ENCODE data around the gene DLX2. TPM values are rescaled to one million over a fixed set of nuclear protein-coding genes. Genes with fewer than 3 reads are reported as not detected.

The DLX2 gene
- total and polyA plus RNA-seq, 2 of the 13 experiments (the other 11 are each of a cell fraction or from before 2014, with no cell fraction given), result 0.07 to 0.15 TPM

GRCh38 chr2:172106108-172106961, 3.6 kb upstream of the DLX2 start (continued):
- TF ChIP-seq ZNF710 (CRISPR knock-in tag; IDR thresholded peaks at IDR 0.05; ENCODE audit: borderline replicate concordance) (no peak), ZNF703 (CRISPR knock-in tag; IDR thresholded peaks at IDR 0.05; ENCODE audit: borderline replicate concordance) (no peak), STAT5B (CRISPR knock-in tag; IDR thresholded peaks at IDR 0.05) (no peak), DNMT3B (CRISPR knock-in tag; conservative IDR thresholded peaks at IDR 0.05) (no peak), PHF5A (CRISPR knock-in tag; IDR thresholded peaks at IDR 0.05; ENCODE audit: low read depth, unreplicated experiment) (peak; percentile 34), JDP2 (CRISPR knock-in tag; IDR thresholded peaks at IDR 0.05; ENCODE audit: borderline replicate concordance) (no peak), SPEN (CRISPR knock-in tag; IDR thresholded peaks at IDR 0.05; ENCODE audit: low read depth) (no peak), FUBP1 (CRISPR knock-in tag; IDR thresholded peaks at IDR 0.05; ENCODE audit: borderline replicate concordance) (no peak), GMEB2 (CRISPR knock-in tag; IDR thresholded peaks at IDR 0.05; ENCODE audit: low read depth) (no peak), LBX2 (CRISPR knock-in tag; IDR thresholded peaks at IDR 0.05; ENCODE audit: borderline replicate concordance) (0 out of 2 replicates have a peak, but pooled peaks have one; percentile 46), PRDM15 (CRISPR knock-in tag; IDR thresholded peaks at IDR 0.05) (no peak), ZNF367 (CRISPR knock-in tag; IDR thresholded peaks at IDR 0.05; ENCODE audit: borderline replicate concordance) (no peak), ISL2 (CRISPR knock-in tag; IDR thresholded peaks at IDR 0.05) (no peak), CBX1 (IDR thresholded peaks at IDR 0.05; ENCODE audit: low read depth) (no peak), XBP1 (CRISPR knock-in tag; IDR thresholded peaks at IDR 0.05) (no peak), MXD1 (CRISPR knock-in tag; IDR thresholded peaks at IDR 0.05) (no peak), ZNF337 (CRISPR knock-in tag; IDR thresholded peaks at IDR 0.05; ENCODE audit: borderline replicate concordance, low read depth) (no peak), FOXJ3 (CRISPR knock-in tag; IDR thresholded peaks at IDR 0.05; ENCODE audit: borderline replicate concordance) (peak; percentile 49; the same call in 1 of the 2 replicates)
